Muscle of leg (tissue), 11 donors: ENCODE data around the gene ARMH4. TPM values are rescaled to one million over a fixed set of nuclear protein-coding genes. Genes with fewer than 3 reads are reported as not detected.
A peak's percentile ranks its signal among the peaks of the same experiment; 100 is the strongest.

Experiments used
- DNase-seq: peaks from one replicate; pipeline ENCODE4 v3.0.0; 2013
- H3K27ac ChIP-seq: one replicate; pipeline ENCODE4 v1.5.1; 2013; ENCODE audit warnings: mild to moderate bottlenecking, low read length, control low read depth
- H3K27me3 ChIP-seq: one replicate; pipeline ENCODE4 v1.6.1; 2013; ENCODE audit warnings: low read length; ENCODE audit not compliant: control insufficient read depth, insufficient read depth
- H3K36me3 ChIP-seq: one replicate; pipeline ENCODE4 v1.6.1; 2013; ENCODE audit warnings: low read length; ENCODE audit not compliant: control insufficient read depth, insufficient read depth
- H3K4me1 ChIP-seq: one replicate; pipeline ENCODE4 v1.6.1; 2013; ENCODE audit warnings: low read length; ENCODE audit not compliant: control insufficient read depth, insufficient read depth
- H3K4me3 ChIP-seq: one replicate; pipeline ENCODE4 v1.5.1; 2013; ENCODE audit warnings: low read length, control low read depth
- H3K9me3 ChIP-seq: replicated peaks from 2 replicates; pipeline ENCODE4 v1.6.1; 2013; ENCODE audit warnings: low read depth, low read length; ENCODE audit not compliant: control insufficient read depth
- WGBS: methylation state at CpG from one replicate; pipeline ENCODE4 v1.1.5; 2013; ENCODE audit warnings: missing lambda C conversion rate; ENCODE audit not compliant: insufficient coverage; 5-methylcytosine and 5-hydroxymethylcytosine counted together
- polyA plus RNA-seq, 8 donors: library from polyadenylated mRNA; unstranded; fragments of 120-200 nt; gene quantifications; one replicate each; pipeline versions ENCODE4 v1.2.1 to v1.2.3, GENCODE V29; 2013; ENCODE audit warnings: inconsistent platforms in 1 of 8, low replicate concordance in 1 of 8; ENCODE audit not compliant: insufficient read length in 8 of 8, insufficient read depth in 1 of 8
- total RNA-seq: library from RNA; stranded (reverse); fragments of 120-200 nt; gene quantifications from one replicate; pipeline ENCODE4 v1.2.4, GENCODE V29; 2013

The ARMH4 gene
- total and polyA plus RNA-seq, 9 donors: 4.8 to 17.6 (median 8.8) TPM

DNA sequence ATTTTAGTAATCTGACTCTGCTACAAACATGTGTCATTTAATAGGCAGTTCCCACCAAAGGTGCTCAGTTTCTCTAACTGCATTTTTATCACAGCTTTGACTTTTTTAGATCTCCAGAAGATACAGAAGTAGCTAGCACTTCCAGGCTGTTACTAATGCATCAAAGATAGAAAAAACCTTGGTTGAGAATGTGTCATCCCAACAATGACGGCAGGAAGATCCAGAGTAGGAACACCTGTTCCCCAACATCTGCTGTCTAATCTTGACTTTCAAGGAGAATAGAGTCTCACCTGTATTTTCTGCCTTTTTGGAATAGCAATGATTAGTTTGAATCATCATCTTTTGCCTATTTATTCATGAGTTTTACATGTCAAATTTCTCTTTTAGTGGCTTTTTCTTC is 45.0 kb downstream of the ARMH4 start:
- no peak for DNase-seq
- no peak overlapping the region for H3K4me3 ChIP-seq
- no CpG with 5 or more reads among the region's 1 CpG for WGBS
- no peaks in the 10 kb centered on the region for H3K27me3 ChIP-seq
- H3K36me3 ChIP-seq: no peaks in the 10 kb centered on the region
- H3K9me3 ChIP-seq: no peaks in the 10 kb centered on the region
- H3K4me1 ChIP-seq: no peaks in the 10 kb centered on the region
- H3K27ac ChIP-seq: no peak overlapping the region

DNA sequence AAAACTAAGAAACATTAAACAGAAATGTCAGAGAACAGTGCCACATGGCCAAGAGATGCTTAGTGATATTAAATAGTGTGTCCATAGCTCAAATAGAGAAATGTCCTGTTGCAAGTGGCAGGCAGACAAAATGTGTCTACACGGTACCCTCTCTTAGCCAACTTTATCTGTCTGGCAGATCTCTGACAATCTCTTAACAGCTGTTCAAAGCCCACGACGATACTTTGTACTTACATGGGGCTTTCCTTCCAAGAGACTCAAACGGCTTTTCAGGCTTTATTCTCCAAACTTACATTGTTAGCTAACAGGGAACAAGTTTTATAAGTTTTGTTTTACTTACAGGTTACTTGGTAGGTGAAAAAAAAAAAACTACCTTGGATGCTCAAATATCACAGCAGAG is 45.6 kb downstream of the ARMH4 start:
- DNase-seq: no peak
- Histone ChIP-seq H3K9me3 (no peaks in the 10 kb centered on the region), H3K4me3 (no peak overlapping the region), H3K4me1 (no peaks in the 10 kb centered on the region), H3K27ac (no peak overlapping the region), H3K36me3 (no peaks in the 10 kb centered on the region), H3K27me3 (no peaks in the 10 kb centered on the region)
- WGBS: 22% methylated on average over 1 of the region's 4 CpGs

DNA sequence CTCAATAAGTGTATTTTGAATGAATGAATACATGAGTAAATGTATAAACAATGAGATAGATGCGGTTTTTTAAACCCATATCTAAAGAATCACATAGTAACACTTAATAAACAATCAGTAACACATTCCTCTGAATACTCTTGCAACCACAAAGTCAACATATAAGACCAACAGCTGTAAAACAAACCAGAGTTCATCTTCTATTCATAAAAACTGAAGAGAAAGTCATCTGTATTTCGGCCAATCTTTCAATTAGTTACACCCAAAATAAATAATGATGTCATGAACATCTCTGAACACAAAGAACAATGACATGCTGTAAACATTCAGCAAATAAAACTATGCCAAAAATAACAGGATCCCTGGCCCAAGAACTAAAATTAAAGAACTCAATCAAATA is 47.2 kb downstream of the ARMH4 start:
- H3K4me3 ChIP-seq: no peak overlapping the region
- WGBS: no CpG with 5 or more reads among the region's 2 CpGs
- DNase-seq: peak; percentile 42
- H3K27ac ChIP-seq: no peak overlapping the region
- no peaks in the 10 kb centered on the region for H3K27me3 ChIP-seq
- no peaks in the 10 kb centered on the region for H3K36me3 ChIP-seq
- no peaks in the 10 kb centered on the region for H3K9me3 ChIP-seq
- H3K4me1 ChIP-seq: no peaks in the 10 kb centered on the region

DNA sequence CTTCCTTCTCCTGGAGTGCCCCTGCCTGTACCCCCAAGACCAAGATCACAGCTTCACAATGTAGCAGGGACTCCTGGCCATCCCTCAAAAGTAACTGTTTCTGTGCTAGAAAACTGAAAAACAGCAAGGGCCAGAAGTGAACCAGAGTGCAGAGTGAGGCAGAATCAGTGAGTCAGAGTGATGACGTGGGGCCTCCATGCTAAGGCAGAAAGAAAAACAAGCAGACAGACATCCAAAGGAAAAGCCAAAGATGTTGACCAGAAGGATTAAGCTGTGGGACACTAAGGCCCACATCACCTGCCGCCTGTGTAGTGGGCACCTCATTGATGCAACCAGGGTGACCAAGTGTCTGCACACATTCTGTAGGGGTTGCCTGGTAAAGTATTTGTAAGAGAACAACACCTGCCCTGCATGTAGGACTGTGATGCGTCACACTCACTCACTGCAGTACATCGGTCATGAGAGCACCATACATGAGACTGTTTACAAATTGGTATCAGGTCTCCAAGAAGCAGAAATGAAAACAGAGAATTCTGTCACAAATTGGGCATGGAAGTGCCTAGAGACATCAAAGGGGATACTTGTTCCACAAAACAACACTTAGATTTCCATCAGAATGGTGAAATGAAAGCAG is 51.2 kb downstream of the ARMH4 start:
- H3K4me1 ChIP-seq: no peaks in the 10 kb centered on the region
- H3K36me3 ChIP-seq: no peaks in the 10 kb centered on the region
- no peak overlapping the region for H3K27ac ChIP-seq
- no peak for DNase-seq
- WGBS: 96% methylated on average over 2 of the region's 4 CpGs
- no peaks in the 10 kb centered on the region for H3K27me3 ChIP-seq
- no peak overlapping the region for H3K4me3 ChIP-seq
- H3K9me3 ChIP-seq: no peaks in the 10 kb centered on the region

DNA sequence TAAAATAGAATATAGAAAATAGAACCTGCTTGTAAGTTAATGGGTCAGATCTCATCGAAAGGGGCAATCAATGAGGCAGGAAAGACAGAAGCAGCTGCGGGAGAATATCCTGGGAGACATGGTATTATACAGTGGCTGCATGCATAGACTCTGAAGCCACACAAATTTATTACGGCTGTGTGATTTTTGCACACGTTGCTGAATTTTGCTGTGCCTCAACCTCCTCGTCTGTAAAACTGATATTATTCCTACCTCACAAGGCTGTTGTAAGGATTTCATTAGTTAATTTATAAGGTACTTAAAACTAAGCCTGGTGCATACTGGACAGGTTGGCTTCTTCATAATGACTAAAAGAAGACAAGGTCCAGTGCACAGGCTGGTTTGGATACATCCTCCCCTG is 52.3 kb downstream of the ARMH4 start:
- H3K27ac ChIP-seq: no peak overlapping the region
- no peak for DNase-seq
- H3K9me3 ChIP-seq: no peaks in the 10 kb centered on the region
- H3K4me1 ChIP-seq: no peaks in the 10 kb centered on the region
- 85% methylated on average over 2 of the region's 5 CpGs for WGBS
- H3K4me3 ChIP-seq: no peak overlapping the region
- no peaks in the 10 kb centered on the region for H3K27me3 ChIP-seq
- H3K36me3 ChIP-seq: no peaks in the 10 kb centered on the region

DNA sequence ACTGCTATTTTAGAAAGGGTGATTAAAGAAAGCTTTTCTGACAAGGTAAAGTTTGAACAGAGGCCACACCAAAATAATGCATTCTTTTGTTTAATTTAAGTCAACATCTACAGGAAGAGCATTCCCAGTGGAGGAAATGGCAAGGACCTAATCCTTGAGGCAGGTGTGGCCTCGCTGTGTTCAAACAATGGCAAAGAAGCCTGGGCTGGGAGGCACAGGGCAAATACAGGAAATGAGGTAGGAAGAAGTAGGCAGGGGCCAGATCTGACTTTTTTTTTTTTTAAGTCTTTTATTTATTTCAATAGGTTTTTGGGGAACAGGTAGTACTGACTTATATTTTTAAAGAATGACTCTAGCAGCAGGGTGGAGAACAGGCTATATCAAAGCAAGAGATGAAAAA is 53.5 kb downstream of the ARMH4 start:
- WGBS: no CpG with 5 or more reads among the region's 1 CpG
- Histone ChIP-seq H3K4me1 (no peaks in the 10 kb centered on the region), H3K36me3 (no peaks in the 10 kb centered on the region), H3K27ac (no peak overlapping the region), H3K9me3 (no peaks in the 10 kb centered on the region), H3K4me3 (no peak overlapping the region), H3K27me3 (no peaks in the 10 kb centered on the region)
- DNase-seq: peak; percentile 22

GRCh38 chr14:58096731-58097130 is 55.3 kb downstream of the ARMH4 start:
- H3K36me3 ChIP-seq: no peaks in the 10 kb centered on the region
- no peaks in the 10 kb centered on the region for H3K9me3 ChIP-seq
- H3K27me3 ChIP-seq: no peaks in the 10 kb centered on the region
- no peak overlapping the region for H3K27ac ChIP-seq
- H3K4me3 ChIP-seq: no peak overlapping the region
- no peak for DNase-seq
- H3K4me1 ChIP-seq: no peaks in the 10 kb centered on the region
- no CpG with 5 or more reads among the region's 2 CpGs for WGBS

GRCh38 chr14:58091883-58092630 is 60.0 kb downstream of the ARMH4 start:
- H3K27me3 ChIP-seq: no peaks in the 10 kb centered on the region
- no peaks in the 10 kb centered on the region for H3K36me3 ChIP-seq
- 63% methylated on average over 4 of the region's 5 CpGs for WGBS
- H3K27ac ChIP-seq: no peak overlapping the region
- no peak for DNase-seq
- no peak overlapping the region for H3K4me3 ChIP-seq
- no peaks in the 10 kb centered on the region for H3K4me1 ChIP-seq
- H3K9me3 ChIP-seq: no peaks in the 10 kb centered on the region

DNA sequence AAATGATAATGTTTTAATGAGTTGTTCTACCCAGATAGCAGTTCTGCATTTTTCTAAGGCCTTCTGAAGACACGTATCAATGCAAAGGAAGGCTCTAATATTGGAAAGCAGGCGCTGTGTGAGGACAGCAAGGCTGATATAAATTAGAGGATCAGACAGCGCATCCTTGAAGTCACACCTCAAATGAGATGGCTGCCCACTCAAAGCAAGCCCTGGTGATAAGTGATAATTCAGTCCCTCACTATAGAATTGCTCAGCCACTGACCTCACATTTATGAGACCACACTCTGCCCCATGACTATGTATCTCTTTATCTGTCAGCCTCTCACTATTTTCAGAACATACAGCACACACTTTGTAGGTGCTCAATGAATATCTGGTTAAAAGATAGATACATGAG is 62.4 kb downstream of the ARMH4 start:
- H3K9me3 ChIP-seq: no peaks in the 10 kb centered on the region
- WGBS: 80% methylated on average over 1 of the region's 3 CpGs
- DNase-seq: no peak
- H3K27ac ChIP-seq: no peak overlapping the region
- H3K27me3 ChIP-seq: no peaks in the 10 kb centered on the region
- no peaks in the 10 kb centered on the region for H3K36me3 ChIP-seq
- H3K4me3 ChIP-seq: no peak overlapping the region
- no peaks in the 10 kb centered on the region for H3K4me1 ChIP-seq

DNA sequence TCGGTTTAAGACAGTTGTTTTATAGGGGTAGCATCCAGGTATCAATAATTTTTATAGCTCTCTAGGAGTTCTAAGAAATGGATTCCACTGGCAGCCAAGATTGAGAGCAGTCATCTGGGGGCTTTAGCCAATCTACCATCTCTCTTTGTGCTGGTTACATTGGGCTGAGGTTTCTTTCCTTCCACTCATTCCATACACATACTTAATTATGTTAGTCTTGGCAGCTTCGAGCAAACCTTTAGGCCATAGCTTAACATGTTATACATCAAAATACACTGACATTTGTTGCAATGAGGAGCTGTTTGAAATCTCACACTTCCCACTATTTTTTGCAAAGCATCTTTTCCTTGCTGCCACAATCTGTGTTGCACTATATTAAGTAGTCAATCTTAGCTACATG is 63.1 kb downstream of the ARMH4 start:
- H3K4me1 ChIP-seq: no peaks in the 10 kb centered on the region
- H3K9me3 ChIP-seq: no peaks in the 10 kb centered on the region
- H3K4me3 ChIP-seq: no peak overlapping the region
- no peaks in the 10 kb centered on the region for H3K36me3 ChIP-seq
- H3K27ac ChIP-seq: no peak overlapping the region
- WGBS: no CpG with 5 or more reads among the region's 2 CpGs
- no peaks in the 10 kb centered on the region for H3K27me3 ChIP-seq
- no peak for DNase-seq
